Right forelimb (tissue), 1 donor: ENCODE data around the gene PUM1.

Experiments
- DNase-seq: peaks from one replicate; pipeline ENCODE4 v3.0.0-alpha.2; 2018

PUM1 gene

DNA sequence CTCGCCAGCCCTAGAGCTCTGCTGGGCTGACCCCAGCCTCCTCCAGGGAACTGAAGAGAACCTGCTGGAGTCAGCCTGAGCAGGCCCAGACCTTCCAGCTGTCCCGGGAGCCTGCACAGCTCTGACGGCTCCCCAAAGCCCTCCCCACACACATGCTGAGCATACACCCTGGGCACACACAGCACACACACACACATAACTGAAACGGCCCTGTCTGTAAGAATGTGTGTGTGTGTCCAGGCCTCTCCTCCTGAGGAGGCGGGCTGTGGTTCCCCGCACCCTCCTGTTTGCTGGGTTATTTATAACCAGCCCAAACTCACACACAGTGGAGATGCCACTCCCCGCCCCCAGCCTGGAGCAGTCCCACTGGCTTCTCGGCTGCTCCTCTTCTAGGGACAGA, 177.1 kb downstream of the PUM1 start:
- no peak for DNase-seq

DNA sequence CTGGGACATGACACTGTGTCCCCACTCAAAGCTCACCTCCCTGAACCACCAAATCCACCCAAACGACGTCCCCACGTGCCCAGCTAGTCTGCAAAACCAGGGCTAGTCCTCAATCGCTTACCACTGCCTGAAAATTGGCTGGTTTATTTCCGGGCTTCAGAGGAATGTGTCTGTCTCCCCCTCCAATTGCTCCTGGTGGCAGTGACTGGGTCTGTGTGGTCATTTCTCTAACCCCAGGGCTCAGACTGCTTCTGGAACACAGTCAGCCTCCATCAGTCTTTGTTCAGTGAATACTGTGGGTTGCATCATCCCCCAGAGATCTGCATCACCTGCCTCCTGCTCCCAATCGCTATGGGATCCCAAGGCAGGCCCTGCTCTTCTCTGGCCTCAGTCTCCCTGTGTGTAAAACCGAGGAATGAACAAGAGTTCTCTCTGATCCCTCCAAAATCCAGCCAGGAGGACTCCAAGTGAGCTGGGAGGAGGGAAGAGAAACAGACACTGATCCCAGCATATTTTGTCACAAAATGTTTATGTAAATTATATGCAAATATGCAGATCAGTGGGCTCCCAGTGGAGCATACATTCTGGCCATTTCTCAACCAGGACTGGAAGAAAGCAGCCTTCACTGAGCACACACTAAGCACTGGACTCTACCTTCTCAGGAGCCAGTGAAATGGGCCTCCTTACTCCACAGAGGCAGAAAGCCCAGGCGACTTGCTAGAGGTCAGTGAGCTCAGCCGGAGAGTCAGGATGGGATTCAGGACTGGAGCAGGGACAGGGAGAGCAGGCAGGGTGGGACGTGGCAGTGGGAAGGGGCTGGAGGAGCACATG, 177.8 kb downstream of the PUM1 start:
- no peak for DNase-seq

DNA sequence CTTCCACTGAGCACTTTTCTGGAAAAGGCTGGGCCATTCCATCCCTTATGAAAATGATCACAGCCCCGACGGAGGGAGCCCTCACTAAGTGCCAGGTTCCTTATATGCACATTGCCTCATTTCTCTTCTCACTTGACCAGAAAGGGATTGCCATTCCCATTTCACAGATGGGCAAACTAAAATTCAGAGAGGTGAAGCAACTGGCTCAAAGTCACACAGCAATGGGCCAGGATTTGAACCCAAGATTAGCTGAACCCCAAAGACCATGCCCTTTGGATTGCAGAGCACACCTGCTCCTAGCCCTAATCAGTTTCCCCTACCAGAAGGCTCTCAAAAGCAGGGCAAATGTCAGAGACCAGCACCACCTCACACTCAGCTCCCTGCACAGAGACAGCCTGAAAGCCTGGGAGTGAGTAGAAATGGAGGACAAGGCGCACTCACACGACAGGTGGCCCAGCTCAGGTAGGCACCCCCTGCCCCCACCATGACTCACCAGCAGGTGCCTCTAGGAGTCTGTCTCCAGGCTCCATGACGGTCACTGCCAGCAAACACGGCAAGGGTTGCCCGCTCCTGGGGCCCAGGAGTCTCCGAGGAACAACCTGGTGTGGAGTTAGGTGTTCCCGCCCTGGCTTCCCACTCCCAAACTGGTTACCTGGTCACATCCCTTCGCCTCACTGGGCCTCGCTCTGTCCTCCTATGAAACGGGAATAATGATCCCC, 178.6 kb downstream of the PUM1 start:
- no peak for DNase-seq

DNA sequence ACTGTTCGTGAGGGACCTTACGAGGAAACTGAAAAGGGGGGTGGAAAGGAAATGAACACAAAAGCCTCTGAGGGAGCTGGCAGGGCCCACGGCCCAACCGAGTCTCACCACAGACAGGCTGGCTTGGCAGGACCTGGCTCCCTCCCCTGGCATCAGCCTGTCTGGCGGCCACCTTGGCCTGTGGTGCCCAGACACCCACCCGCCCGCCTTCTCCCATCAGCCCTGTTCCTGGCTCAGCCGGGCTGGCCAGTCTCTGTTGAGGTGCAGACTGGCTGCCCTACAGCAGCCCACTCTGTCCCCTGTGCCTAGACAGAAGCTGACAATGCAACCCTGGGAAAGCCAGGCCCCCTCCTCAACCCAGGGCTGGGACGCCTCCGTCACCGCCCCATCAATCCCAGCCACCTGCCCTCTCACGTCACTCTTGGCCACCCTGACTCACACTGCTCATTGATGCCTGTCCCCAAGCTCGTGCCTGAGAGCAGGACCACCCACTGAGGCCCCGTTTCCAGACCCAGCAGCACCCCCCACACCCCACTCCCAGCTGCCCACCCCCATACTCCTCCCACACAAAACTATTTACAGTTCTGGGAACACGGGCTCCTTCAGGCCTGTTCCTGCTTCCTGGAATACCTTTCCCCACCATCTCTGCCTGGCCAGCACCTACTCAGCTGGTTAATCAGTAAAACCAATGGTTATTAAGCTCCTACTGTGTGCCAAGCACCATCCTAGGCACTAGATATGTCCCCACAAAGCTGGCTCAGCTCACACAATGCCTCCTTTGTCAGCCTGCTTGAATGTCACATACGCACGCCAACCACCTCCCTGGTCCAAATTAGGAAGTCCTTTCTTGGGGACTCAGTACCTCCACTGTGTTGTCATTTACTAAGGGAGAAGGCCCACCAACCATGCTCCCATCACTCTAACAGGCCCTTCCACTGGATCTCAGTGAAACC, 179.7 kb downstream of the PUM1 start:
- no peak for DNase-seq

DNA sequence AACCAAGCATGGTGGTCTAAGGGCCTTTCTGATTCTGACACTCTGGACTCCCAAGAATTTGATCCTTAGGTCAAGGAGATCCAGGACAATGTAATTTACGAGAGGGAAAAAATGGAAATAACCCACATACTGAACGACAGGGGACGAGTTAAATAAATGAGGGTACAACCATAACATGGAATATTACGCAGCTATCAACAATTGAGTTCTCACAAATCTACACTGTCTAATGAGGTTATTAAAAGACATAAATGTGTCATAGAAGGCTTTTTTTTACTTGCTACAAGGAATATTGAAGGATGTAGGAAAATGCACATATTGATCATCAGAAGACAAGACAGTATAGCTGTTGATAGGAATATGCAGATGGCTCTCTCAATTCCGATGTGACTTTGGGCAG, 180.8 kb downstream of the PUM1 start:
- DNase-seq, result no peak

DNA sequence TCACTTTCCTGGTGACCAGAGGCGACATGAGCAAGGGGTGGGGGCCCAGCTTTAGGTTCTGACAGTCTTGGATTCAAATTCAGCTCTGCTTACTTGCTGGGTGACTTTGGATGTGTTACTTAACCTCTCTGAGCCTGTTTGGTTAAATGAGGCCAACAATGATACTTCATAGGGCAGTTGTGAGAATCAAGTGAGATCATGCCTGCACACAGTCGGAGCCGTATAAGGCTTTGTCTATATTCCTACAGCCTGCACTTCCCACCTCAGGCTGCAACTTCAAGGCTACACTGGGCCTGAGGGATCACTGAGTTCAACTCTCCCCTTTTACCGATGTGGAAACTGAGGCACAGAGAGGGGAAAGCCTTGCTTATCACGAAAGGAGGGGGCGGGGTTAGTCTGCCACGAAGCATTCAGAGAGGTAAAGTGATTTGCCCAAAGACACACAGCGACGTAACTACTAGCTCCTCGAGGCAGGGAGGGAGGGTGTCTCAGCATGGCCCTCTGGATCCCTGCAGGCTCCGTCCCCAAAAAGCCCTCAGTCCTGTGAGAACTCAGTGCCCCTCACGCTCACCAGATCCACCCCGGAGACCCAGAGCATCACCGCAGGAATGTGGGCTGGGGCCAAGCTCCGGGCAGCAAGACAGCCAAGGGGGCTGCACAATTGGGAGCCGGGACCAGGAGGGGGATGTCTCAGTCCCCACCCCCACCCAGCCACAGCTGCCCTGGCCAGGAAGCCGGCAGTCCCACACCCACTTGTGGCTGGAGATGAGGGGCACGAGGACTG, 181.9 kb downstream of the PUM1 start:
- DNase-seq, result no peak

DNA sequence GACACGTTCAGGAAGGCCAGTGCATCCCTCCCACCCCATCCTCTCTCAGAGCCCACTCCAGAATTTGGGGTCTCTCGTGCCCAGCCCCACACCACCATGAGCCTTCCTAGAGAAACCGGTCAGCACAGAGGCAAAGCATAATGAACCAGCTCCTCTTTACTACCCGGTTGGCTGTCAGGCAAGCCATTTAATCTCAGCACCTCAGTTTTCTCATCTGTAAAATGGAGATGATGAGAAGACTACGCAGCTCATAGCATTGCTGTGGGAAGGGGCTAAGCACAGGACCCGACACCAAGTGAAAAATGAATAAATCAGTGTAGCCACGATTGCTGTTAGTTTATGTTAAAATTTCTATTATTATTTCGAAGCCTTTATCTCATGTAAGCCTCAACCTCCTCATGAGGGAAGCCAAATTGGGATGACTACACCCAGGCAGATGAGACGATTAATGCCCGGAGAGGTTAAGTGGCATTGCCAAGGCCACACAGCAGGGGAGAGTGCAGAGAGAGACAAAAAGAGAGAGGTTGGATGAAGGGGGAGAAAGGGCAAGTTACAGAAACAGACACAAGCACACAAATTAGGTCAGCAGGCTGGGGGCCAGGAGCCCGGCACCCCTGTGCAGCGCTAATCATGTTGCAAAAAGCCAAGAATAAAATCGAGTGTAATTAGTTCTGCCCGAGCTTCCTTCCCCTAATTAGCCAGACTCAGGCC, 182.7 kb downstream of the PUM1 start:
- no peak for DNase-seq
